GM20000 (cell line): ENCODE results near the gene CAPN10.

Experiments used
- DNase-seq: peaks from one replicate; pipeline ENCODE4 v3.0.0; 2012; ENCODE audit warnings: low spot score
- TF ChIP-seq, protein P1 (sequence below): IDR thresholded peaks from 2 replicates; pipeline ENCODE4 v1.5.1; 2012; ENCODE audit warnings: mild to moderate bottlenecking, control low read depth; ENCODE audit errors: extremely low read depth, missing control alignments

CAPN10 gene

DNA sequence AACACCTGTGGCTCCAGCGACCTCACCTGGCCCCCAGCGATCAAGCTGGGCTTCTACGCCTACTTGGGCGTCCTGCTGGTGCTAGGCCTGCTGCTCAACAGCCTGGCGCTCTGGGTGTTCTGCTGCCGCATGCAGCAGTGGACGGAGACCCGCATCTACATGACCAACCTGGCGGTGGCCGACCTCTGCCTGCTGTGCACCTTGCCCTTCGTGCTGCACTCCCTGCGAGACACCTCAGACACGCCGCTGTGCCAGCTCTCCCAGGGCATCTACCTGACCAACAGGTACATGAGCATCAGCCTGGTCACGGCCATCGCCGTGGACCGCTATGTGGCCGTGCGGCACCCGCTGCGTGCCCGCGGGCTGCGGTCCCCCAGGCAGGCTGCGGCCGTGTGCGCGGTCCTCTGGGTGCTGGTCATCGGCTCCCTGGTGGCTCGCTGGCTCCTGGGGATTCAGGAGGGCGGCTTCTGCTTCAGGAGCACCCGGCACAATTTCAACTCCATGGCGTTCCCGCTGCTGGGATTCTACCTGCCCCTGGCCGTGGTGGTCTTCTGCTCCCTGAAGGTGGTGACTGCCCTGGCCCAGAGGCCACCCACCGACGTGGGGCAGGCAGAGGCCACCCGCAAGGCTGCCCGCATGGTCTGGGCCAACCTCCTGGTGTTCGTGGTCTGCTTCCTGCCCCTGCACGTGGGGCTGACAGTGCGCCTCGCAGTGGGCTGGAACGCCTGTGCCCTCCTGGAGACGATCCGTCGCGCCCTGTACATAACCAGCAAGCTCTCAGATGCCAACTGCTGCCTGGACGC lies 43.6 kb downstream of the CAPN10 start:
- TF ChIP-seq, protein P1, sequence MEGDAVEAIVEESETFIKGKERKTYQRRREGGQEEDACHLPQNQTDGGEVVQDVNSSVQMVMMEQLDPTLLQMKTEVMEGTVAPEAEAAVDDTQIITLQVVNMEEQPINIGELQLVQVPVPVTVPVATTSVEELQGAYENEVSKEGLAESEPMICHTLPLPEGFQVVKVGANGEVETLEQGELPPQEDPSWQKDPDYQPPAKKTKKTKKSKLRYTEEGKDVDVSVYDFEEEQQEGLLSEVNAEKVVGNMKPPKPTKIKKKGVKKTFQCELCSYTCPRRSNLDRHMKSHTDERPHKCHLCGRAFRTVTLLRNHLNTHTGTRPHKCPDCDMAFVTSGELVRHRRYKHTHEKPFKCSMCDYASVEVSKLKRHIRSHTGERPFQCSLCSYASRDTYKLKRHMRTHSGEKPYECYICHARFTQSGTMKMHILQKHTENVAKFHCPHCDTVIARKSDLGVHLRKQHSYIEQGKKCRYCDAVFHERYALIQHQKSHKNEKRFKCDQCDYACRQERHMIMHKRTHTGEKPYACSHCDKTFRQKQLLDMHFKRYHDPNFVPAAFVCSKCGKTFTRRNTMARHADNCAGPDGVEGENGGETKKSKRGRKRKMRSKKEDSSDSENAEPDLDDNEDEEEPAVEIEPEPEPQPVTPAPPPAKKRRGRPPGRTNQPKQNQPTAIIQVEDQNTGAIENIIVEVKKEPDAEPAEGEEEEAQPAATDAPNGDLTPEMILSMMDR = no peak
- no peak for DNase-seq

DNA sequence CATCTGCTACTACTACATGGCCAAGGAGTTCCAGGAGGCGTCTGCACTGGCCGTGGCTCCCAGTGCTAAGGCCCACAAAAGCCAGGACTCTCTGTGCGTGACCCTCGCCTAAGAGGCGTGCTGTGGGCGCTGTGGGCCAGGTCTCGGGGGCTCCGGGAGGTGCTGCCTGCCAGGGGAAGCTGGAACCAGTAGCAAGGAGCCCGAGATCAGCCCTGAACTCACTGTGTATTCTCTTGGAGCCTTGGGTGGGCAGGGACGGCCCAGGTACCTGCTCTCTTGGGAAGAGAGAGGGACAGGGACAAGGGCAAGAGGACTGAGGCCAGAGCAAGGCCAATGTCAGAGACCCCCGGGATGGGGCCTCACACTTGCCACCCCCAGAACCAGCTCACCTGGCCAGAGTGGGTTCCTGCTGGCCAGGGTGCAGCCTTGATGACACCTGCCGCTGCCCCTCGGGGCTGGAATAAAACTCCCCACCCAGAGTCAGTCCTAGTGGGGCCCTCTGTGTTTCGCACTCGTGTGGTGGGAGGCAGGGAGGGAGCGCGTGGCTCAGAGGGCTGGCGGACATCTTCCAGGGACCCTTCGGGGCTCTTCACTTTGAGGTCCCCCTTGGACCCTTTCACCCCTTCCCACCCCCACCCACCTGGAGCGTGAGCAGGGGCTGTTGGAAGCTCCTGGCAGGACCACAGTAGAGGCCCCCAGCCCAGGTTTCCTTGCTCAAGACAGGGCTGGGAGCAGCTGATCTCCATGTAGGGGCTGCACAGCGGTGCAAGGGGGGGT lies 44.4 kb downstream of the CAPN10 start:
- no peak for DNase-seq
- TF ChIP-seq, protein P1 = no peak

DNA sequence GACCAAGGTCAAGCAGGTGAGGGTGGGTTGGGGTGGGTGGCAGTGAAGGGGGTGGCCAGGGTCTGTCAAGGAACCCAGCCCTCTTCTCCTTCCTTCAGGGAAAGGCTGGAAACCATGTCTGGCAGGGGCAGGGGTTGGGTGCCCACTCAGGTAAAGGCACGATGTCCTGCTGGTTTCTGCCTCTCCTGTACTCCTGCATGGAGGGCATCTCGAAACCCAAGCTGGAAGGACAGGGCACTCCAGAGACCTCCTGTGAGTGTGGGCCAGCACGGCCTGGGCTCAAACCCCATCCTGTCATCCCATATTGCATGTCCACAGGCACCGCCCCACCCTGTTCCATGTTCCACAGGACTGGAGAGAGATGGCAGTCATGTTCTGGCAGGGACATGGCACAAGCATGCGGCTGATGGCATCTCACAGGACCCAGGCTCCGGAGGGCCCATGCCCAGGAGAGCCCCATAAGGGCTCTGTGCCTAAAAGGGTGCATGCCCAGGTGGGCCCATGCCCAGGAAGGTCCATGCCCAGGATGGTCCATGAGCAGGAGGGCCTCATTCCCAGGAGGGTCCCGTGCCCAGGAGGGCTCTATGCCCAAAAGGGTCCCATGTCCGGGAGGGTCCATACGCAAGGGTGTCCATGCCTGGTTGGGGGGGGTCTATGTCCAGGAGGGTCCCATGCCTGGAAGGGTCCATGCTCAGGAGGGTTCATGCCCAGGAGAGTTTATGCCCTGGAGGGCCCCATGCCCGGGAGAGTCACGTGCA lies 45.2 kb downstream of the CAPN10 start:
- TF ChIP-seq, protein P1 = no peak
- DNase-seq = no peak

DNA sequence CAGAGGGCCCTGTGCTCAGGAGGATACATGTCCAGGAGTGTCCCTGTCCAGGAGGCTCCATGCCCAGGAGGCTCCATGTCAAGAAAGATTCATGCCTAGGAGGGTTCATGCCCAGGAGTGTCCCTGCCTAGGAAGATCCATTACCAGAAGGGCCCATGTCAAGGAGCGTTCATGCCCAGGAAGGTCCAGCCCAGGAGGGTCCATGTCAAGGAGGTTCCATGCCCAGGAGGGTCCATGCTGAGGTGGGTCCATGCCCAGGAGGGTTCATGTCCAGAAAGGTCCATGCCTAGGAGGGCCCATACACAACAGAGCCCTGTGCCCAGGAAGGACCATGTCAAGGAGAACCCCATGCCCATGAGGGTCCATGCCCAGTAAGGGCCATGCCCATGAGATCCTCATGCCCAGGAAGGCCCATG lies 45.8 kb downstream of the CAPN10 start:
- no peak for DNase-seq
- TF ChIP-seq, protein P1 = no peak

DNA sequence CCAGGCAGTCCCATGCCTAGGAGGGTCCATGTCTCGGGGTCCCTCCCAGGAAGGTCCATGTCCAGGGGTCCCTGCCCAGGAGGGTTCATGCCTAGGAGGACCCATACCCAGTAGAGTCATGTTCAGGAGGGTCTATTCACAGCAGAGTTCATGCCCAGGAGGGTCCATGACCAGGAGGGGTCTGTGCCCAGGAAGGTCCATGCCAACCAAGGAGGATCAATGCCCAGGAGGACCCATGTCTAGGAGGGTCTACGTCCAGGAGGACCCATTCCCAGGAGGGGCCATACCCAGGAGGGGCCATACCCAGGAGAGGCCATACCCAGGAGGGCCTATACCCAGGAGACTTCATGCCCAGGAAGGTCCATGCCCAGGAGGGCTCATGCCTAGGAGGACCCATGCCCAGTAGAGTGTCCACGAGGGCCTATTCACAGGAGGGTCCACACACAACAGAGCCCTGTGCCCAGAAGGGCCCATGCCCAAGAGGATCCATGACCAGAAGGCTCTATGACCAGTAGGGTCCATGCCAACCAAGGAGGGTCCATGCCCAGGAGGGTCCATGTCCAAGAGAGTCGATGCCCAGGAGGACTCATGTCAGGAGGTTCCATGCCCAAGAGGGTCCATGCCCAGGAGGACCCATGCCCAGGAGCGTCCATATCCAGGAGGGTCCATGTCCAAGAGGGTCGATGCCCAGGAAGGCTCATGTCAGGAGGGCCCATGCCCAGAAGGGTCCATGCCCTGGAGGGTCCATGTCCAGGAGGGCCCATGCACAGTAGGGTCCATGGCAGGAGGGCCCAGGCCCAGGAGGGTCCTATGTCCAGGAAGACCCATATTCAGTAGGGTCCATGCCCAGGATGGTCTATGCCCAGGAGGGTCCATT lies 48.8 kb downstream of the CAPN10 start:
- TF ChIP-seq, protein P1 = no peak
- DNase-seq = no peak

DNA sequence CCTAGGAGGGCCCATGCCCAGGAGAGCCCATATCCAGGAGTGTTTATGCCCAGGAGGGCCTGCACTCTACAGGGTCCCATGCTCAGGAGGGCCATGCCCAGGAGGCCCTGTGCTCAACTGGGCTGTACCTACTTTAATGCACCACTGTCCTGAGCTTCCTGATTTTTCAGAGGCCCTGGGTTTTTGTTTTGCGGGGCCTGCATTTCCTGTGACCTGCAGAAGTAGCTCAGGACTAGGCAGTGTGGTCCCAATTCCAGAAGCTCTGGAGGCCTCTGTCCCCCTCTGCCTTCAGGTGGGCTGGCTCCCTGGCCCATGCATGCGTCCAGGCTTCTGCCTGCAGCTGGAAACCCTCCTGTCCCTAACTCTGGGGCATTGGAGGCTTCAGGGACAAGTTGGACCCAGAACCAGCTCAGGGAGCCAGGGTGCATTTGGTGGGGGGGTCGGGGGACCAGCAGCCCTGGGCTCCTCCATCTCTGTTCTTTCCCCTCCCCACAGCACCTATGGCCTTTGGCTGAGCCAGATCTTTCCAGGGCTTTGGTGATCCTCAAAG lies 49.5 kb downstream of the CAPN10 start:
- DNase-seq = no peak
- TF ChIP-seq, protein P1 = no peak
